Measurements from ENCODE around the gene CABP5.

The CABP5 gene

DNA sequence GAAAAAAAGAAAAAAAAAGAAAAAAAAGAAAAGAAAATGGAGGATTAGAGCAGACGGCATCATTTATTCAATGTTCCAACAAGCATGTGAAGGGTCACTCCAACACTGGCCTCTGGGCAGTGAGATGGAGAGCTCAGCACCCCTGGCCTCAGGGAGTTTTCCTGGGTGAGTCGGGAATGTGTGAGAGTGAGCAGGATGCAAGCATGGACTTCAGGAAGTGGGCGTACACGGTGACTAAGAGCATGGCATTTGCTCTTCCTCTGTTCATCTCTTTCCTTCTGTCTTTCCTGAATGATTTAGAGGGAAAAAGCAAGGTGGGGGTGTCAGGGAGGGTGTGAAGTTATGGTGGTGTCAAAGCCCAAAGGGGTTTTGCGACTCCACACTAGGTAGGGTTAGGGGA lies 682 bp upstream of the CABP5 start:
- TF ChIP-seq GATA2 (IDR thresholded peaks at IDR 0.05; ENCODE audit: low read depth, low read length) (no peak), GATA3 (IDR thresholded peaks at IDR 0.05; ENCODE audit: low read depth, low read length) (no peak)

DNA sequence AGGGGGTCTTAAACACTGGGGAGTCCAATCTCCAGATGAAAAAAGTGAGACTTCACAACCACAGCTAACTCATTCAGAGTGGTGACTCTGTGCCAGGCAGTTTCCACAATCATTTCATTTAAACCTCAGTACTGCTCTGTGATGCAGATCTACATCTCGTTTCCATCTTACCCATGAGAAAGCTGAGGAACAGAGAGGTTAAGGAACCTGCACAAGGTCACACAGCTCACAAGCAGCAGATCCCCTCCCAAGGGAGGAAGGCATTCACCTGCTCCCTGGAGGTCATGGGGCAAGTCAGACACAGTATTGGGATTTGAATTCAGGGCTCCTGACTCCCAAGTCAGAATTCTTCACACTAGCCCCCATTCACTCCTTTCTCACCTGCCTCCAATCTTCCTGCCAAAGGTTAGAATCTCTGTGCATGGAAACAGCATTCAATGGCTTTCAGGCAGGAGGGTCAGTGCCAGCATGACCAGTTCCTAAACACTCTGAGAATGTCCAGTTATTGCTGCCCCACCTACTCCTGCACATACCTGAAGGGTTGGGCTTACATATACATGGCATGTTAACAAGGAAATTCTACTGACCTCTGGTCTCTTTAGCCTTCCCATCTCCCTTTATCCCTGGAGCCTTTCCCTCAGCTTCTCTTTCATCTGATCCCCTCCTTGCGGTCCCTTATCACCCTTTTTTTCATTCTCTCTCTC lies 1.9 kb downstream of the CABP5 start:
- TF ChIP-seq GATA3 (IDR thresholded peaks at IDR 0.05; ENCODE audit: low read depth, low read length) = no peak
- TF ChIP-seq GATA2 (IDR thresholded peaks at IDR 0.05; ENCODE audit: low read depth, low read length) = no peak

DNA sequence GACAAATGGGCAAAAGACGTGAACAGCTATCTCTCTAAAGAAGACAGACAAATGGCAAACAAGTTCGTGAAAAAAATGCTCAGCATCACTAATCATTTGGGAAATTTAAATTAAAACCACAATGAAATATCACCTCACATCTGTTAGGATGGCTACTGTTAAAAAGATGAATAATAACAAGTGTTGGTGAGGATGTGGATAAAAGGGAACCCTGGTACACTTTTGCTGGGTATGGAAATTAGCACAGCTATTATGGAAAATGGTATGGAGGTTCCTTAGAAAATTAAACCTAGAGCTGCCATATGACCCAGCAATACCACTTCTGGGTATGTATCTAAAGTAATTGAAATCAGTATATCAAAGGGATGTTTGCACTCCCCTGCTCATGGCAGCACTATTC lies 7.1 kb downstream of the CABP5 start:
- TF ChIP-seq GATA3 (IDR thresholded peaks at IDR 0.05; ENCODE audit: low read depth, low read length) (no peak), GATA2 (IDR thresholded peaks at IDR 0.05; ENCODE audit: low read depth, low read length) (no peak)

DNA sequence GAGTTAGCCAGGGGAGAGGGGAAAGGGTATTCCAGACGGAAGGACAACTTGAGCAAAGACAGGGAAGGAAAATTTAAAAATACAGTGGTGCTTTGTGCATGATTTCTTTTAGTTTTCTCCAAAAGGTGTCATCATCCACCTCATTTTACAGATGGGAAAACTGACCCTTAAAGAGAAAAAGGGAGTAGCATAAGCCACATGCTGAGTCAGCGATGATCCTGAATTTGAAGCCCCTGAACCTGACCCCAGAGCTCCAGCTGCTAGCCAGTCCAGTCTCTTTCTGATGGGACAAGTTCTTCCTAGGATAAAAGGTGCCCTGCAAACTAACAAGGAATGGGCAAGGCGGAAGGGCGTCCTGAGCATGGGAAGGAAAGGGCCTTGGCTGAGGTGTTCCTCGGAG lies 10.3 kb downstream of the CABP5 start:
- TF ChIP-seq GATA3 (IDR thresholded peaks at IDR 0.05; ENCODE audit: low read depth, low read length) (no peak), GATA2 (IDR thresholded peaks at IDR 0.05; ENCODE audit: low read depth, low read length) (no peak)

DNA sequence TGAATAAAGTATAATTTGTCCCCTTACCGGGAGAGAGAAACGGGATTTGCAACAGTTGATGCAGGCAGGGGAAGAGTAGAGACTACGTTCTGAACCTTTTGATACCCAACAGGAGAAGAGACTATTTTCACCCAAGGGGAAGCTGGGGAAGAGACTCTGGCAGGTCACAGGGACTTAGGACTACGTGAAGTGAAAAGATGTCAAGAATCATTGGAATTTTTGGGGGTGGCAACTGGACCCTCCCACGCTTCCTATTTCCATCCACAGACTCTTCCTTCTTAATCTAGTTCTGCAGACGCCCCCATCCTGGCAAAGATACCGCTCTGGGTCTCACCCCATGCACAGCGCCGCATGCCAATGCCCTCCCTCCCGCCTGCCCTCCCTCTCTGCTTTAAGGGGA lies 13.8 kb downstream of the CABP5 start:
- TF ChIP-seq GATA3 (IDR thresholded peaks at IDR 0.05; ENCODE audit: low read depth, low read length) (no peak), GATA2 (IDR thresholded peaks at IDR 0.05; ENCODE audit: low read depth, low read length) (no peak)

DNA sequence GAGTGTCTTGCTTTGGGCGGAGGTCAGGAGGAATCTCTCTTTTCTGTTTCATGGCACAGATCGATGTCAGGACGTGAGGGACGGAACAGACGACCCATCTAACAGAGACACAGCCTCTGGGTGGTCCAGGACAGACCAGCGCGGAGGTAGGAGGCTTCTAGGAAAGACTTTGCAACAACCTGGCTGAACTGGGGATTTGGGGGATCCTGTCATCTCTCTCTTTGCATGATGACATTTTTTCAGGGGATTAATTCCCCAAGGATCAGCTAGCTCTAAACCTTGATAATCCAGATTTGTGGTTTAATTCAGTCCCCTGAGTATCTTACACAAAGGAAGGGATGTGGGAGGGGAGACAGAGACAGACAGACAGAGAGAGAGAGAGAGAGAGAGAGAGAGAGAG lies 14.4 kb downstream of the CABP5 start:
- no peak for TF ChIP-seq GATA3 (IDR thresholded peaks at IDR 0.05; ENCODE audit: low read depth, low read length)
- TF ChIP-seq GATA2 (IDR thresholded peaks at IDR 0.05; ENCODE audit: low read depth, low read length) = no peak

DNA sequence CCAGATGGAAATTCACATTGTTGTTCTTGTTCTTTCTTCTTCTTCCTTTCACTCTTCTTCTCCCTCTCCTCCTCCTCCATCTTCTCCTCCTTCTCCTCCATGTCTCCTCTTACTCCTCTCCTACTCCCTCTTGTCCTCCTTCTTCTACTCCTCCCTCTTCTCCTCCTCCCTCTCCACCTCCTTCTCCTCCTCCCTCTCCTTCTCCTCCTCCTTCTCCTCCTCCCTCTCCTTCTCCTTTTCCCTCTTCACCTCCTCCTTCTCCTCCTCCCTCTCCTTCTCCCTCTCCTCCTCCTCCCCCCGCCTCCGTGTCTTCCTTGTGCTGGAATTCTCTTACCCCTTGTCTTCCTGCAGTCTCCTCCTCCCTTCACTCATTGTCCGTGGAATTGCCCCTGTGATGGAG lies 18.4 kb downstream of the CABP5 start:
- no peak for TF ChIP-seq GATA2 (IDR thresholded peaks at IDR 0.05; ENCODE audit: low read depth, low read length)
- TF ChIP-seq GATA3 (IDR thresholded peaks at IDR 0.05; ENCODE audit: low read depth, low read length) = no peak

DNA sequence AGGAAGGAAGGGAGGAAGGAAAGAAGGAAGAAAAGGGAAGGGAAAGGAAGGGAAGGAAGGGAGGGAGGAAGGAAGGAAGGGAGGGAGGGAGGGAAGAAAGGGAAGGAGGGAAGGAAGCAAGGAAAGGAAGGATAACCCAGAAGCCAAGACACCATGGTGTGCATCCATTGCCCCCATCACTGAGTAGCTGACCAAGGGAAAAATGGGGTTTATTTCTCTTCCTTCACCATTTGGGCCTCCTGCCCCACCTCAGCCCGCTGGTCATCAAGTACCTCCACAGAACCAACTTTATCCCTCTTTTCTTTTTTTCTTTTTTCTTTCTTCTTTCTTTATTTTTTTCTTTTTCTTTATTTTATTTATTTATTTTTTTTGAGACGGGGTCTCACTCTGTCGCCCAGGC lies 20.4 kb downstream of the CABP5 start:
- no peak for TF ChIP-seq GATA2 (IDR thresholded peaks at IDR 0.05; ENCODE audit: low read depth, low read length)
- no peak for TF ChIP-seq GATA3 (IDR thresholded peaks at IDR 0.05; ENCODE audit: low read depth, low read length)

DNA sequence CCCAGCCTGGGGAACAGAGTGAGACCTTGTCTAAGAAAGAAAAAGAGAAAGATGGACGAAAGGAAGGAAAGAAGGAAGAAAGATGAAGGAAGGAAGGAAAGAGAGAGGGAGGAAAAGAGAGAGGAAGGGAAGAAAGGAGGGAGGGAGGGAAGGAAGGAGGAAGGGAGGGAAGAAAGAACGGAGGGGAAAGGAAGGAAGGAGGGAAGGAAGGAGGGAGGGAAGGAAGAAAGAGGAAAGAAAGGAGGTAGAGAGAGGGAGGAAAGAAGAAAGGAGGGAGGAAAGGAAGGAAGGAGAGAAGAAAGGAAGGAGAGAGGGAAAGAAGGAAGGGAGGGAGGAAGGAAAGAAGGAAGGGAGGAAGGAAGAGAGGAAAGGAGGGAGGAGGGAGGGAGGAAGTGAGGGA lies 20.9 kb downstream of the CABP5 start:
- TF ChIP-seq GATA2 (IDR thresholded peaks at IDR 0.05; ENCODE audit: low read depth, low read length) (no peak), GATA3 (IDR thresholded peaks at IDR 0.05; ENCODE audit: low read depth, low read length) (no peak)

DNA sequence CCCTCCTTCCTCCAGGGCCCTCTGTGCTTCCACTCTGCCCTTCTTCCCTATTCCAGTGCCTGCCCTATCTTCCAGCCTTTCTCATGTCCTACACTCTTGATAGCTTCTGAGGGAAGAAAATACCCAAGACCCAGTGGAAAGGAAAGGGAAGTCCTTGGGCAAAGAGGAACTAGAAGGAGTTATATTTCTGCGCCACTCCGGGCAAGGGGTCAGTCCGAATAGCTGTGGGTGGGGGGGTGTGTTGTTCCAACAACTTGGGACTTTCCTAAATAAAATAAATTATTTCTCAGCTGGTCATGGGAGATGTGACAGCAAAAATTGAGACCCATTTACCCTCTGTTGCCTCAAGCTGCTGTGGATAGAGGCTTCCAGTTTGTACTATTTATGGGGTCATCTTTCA lies 23.2 kb downstream of the CABP5 start:
- TF ChIP-seq GATA3 (IDR thresholded peaks at IDR 0.05; ENCODE audit: low read depth, low read length) (no peak), GATA2 (IDR thresholded peaks at IDR 0.05; ENCODE audit: low read depth, low read length) (no peak)

DNA sequence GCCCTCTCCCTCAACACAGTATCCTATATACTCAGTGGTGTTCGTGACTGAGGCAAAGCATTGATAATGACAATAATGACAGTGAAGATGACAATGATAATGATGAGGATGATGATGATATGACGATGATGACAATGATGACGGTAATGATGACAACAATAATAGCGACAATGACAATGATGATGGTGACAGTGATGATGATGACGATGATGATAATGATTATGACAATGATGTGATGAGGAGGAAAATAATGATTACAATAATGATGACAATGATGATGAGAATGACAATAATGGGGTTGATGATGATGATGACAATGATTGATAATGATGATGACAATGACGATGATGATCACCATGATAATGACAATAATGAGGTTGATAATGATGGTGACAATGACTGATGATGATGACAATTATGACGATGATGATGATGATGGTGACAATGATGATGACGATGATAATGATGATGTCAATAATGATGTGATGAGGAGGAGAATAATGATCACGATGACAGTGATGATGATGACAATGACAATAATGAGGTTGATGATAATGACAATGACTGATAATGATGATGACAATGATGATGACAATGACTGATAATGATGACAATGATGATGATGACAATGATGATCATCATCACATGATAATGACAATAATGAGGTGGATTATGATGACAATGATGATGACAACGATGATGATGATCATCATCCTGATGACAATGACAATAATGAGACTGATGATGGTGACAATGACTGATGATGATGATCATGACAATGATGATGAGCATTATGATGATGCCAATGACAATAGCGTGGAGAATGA lies 32.7 kb downstream of the CABP5 start:
- TF ChIP-seq GATA2 (IDR thresholded peaks at IDR 0.05; ENCODE audit: low read depth, low read length) (no peak), GATA3 (IDR thresholded peaks at IDR 0.05; ENCODE audit: low read depth, low read length) (no peak)

DNA sequence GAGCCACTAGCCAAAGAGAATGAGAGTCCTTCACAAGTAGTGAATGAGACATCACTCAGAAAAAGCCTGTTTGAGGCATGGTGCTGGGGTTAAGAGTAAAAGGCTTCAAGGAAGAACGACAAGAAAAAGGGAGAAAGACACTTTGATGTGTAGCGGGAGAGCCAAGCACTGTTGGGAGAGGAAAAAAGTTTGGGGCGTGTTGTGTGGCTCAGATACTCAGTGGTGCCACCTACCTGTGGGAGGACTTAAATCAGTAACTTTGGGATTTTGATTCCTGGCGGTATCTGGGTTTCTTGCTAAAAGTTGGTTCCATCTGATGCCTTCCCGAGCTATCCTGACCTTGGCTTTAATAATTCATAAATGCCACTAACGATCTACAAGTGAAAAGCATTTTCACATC lies 37.1 kb downstream of the CABP5 start:
- TF ChIP-seq GATA3 (IDR thresholded peaks at IDR 0.05; ENCODE audit: low read depth, low read length) (no peak), GATA2 (IDR thresholded peaks at IDR 0.05; ENCODE audit: low read depth, low read length) (no peak)

DNA sequence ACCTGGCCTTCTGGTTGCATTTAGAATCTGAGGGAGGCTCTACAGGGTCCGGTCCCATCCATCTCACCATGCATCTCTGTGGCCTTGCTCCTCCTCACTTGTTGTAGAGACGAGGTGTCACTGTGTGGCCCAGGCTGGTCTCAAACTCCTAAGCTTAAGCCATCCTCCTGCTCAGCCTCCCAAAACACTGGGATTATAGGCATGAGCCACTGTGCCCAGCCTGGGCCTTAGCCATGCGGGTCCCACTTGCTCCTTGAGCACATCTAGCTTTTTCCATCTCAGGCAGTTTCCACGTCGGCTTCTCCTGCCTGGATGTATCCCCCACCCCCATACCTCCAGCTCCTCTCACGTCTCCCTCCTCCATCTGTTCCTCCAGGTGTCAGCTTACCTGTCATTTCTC lies 39.6 kb downstream of the CABP5 start:
- no peak for TF ChIP-seq GATA3 (IDR thresholded peaks at IDR 0.05; ENCODE audit: low read depth, low read length)
- no peak for TF ChIP-seq GATA2 (IDR thresholded peaks at IDR 0.05; ENCODE audit: low read depth, low read length)

DNA sequence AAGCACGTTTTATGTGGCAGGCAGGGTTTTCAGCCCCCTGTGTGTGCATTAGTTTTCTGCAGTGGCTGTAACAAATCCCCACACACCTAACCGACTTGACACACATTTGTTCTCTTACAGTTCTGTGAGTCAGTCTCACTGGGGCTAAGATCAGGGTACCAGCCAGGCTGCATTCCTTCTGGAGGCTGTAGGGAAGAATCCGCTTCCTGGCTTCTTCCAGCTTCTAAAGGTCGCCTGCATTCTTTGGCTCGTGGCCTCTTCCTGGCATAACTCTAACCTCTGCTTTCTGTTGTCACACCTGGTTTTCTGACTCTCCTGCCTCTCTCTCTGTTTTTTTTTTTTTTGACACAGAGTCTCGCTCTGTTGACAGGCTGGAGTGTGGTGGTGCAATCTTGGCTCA lies 43.0 kb downstream of the CABP5 start:
- TF ChIP-seq GATA2 (IDR thresholded peaks at IDR 0.05; ENCODE audit: low read depth, low read length) (no peak), GATA3 (IDR thresholded peaks at IDR 0.05; ENCODE audit: low read depth, low read length) (no peak)

DNA sequence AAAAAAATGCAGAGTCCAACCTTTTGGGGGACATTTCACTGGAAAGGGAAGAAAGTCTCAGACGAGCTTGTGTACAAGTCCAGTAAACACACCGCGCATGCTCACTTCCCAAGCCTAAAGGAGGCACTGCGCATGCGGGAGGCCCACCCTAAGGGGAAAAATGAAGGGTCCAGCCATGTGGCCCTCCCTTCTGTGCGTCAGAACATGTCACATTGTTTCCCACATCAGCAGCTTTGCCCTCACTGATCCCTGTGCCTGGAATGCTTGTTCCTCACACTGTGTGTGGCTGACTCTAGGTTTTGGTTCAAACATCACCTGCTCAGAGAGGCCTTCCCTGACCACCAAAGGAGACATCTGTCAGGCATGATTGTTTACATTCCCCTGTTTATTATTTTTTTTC lies 45.1 kb downstream of the CABP5 start:
- TF ChIP-seq GATA3 (IDR thresholded peaks at IDR 0.05; ENCODE audit: low read depth, low read length) (no peak), GATA2 (IDR thresholded peaks at IDR 0.05; ENCODE audit: low read depth, low read length) (no peak)
